AG20443 (cell line): Measurements from ENCODE around the gene ZNRF1.

Experiments
- DNase-seq: peaks from one replicate; pipeline ENCODE4 v3.0.0; 2012; ENCODE audit warnings: low spot score, mixed read lengths

The ZNRF1 gene

GRCh38 chr16:75160386-75160785, 161.6 kb downstream of the ZNRF1 start:
- DNase-seq, result no peak
